HG03064 (cell line): ENCODE measurements around the gene MFSD11.
"Not testable (repeated sequence)": the region's sequence is repeated elsewhere in the genome, so short reads cannot be mapped to it uniquely, and the experiment has no call there.

ENCODE experiments used
- ATAC-seq: cut with Tn5 transposase; IDR thresholded peaks from one replicate; pipeline ENCODE4 v1.9.1; 2021; ENCODE audit warnings: low read depth; ENCODE audit not compliant: unreplicated experiment

The MFSD11 gene

GRCh38 chr17:76737676-76738467, at the start of gene MFSD11:
Gene MFSD11 (plus strand): TSS chr17:76738119. CDS start chr17:76738353, 234 bp downstream.
- peak; percentile 48 for ATAC-seq

DNA sequence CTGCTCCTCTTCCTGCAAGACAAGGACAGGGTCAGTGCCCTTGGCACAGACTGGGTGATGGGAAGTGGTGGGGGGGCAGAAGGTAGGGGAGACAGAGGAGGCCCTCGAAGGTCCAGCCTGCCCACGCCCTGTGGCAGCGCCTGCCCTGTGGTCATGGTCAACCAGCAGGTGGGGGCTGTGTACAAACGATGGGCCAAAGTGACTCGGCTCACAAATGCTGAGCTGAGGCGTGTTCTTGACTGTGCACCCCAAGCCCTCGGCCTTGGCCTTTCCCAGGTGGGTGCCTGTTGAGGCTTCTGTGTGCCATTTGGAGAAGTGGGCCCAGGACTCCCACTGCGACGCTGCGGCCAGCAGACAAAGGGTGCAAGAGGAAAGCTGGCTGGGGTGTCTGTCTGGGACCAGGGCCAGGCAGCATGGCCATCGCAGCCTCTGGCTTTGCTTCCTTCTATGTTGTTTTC, 49.7 kb upstream of the MFSD11 start:
- no peak for ATAC-seq

DNA sequence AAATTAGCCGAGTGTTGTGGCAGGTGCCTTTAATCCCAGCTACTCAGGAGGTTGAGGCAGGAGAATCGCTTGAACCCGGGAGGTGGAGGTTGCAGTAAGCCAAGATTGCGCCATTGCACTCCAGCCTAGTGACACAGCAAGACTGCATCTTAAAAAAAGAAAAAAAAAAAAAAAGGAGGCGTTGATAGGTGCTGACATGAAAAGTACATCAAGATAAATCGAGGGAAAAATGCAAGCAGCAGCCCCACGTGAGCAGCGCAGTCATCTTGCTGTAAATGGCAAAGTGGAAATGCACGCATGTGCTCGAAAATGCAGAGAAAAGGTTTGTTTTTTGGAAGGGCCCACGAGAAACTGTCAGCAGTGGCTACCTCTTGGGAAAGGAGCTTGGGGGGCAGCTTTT, 48.1 kb upstream of the MFSD11 start:
- ATAC-seq, result no peak

GRCh38 chr17:76690596-76691280, 47.2 kb upstream of the MFSD11 start:
- ATAC-seq, result no peak

GRCh38 chr17:76691379-76692191, 46.3 kb upstream of the MFSD11 start:
- no peak for ATAC-seq

DNA sequence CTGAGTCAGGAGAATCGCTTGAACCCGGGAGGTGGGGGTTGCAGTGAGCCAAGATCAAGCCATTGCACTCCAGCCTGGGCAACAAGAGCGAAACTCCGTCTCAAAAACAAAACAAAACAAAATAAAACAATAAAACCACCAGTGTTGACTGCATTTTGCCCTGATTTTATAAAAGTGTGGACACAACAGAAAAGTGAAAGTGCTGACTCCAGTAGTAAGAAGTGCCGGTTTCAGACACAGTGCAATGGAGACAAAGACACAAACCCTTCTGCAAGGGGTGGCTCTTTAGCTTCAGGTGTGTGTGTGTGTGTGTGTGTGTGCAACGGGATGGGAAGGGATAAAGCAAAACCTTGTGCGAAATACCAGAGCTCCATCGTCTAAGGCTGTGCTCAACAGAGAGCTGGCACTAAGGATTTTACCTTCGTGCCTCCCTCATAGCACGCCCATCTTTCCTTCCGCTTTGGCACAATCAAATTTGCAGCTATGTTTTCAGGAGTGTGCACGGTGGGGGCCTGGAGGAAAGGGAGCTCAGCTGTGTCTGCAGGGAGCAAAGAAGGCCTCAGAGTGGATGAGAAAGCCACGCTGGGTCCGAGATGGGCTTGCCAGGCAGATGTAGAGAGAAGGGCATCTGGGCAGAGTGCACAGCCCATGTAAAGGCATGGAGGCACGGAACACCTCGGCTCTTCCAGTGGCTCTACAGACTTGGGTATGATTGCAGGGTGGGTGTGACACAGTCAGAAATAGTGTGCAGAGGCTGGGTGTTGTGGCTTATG, 42.7 kb upstream of the MFSD11 start:
- ATAC-seq, result no peak

DNA sequence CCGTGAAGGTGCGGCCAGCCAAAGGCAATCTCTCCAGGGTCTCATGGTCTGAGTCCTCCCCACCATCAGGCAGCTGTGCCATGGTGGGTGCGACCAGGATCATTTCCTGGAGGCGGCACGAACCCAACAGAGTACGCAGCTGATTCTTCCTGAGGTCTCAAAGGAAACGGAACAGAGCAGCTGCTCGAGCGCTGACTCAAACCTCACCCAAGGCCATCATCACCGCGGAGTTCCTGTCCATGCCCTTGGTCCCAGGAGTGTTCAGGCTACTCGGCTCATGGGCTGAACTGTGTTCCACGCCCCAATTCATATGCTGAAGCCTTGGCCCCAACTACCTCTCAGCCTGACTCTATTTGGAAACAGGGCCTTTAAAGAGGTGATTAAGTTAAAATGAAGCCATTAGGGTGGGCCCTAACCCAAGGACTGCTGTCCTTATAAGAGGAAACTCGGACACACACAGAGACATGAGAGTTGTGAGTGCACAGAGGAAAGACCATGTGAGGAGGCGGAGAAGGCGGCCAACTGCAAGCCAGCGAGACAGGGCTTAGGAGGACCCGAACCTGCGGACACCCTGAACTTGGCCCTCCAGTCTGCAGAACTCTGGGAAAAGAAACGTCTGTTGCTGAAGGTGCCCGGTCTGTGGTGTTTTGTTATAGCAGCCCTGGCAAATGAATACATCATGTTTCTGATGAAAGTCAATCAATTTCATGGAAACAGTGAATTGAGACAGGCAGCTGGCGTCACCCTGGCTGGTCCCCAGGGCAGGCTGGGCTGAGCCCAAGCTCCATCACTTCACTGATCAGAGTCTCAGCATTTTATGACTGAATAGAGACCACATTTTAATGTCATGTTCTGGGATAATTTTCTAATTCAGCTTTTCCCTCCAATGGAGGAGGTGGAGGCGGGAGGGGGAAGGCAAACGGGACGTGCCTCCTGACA, 40.9 kb upstream of the MFSD11 start:
- ATAC-seq, result peak; percentile 88

DNA sequence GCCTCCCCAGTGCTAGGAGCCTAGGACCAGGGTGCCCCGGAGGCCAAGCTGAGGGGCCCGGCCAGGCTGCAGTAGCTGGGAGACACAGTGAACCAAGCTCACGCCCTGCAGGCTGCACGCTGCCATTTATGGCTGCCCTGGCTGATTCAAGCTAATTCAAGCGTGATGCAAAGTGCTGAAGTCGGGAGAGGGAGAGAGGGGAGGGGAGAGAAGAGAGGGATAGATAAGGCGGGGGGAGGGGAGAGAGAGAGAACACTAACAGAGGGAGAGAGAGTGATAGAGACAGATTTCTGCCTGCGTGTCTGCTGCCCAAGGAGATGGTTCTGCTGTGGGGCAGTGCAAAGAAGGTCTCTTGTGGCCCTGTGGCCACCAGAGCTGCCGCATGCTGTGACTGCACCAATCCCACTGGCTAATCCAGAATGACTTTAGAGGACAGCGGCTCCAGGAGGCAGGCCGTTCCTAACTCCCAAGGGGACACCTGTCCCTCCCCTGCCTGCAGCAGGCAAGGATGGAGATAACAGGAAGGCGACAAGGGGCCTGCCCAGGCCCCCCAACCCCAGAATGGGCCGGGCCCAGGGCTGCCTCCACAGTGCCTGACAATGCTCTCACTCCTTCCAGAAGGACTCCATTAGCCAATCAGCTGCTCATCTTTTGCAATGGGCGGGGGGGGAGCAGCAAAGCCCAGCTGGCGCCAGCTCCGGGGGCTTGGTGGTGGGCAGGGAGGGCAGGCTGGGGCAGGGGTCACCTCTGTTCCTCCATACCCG, 40.0 kb upstream of the MFSD11 start:
- no peak for ATAC-seq

GRCh38 chr17:76698466-76698977, 39.4 kb upstream of the MFSD11 start:
- not testable (repeated sequence) for ATAC-seq

DNA sequence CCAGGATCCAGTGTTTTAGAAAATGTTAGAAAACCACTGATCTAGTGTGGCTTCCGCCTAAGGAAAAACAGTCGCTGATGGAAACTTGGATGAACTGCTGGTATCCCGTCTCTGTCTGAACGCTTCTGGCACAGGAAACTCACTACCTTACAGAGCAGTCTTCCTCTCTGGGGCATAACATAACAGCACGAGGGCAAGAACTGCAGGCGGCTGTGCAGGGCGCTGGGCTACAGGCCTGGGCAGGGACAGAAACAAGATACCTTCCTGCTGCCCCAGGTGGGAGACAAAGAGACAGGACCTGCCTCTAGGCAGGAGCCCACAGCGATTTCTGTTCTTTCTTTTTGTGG, 37.7 kb upstream of the MFSD11 start:
- ATAC-seq, result no peak

GRCh38 chr17:76700617-76701470, 37.1 kb upstream of the MFSD11 start:
- no peak for ATAC-seq

- no peak for ATAC-seq
Observed at GRCh38 chr17:76701471-76701967, 36.4 kb upstream of the MFSD11 start.

GRCh38 chr17:76702076-76702475, 35.8 kb upstream of the MFSD11 start:
- ATAC-seq, result no peak

- ATAC-seq, result no peak
Observed at GRCh38 chr17:76702941-76703637, 34.8 kb upstream of the MFSD11 start.

- ATAC-seq, result no peak
Observed at GRCh38 chr17:76704805-76705204, 33.1 kb upstream of the MFSD11 start.

DNA sequence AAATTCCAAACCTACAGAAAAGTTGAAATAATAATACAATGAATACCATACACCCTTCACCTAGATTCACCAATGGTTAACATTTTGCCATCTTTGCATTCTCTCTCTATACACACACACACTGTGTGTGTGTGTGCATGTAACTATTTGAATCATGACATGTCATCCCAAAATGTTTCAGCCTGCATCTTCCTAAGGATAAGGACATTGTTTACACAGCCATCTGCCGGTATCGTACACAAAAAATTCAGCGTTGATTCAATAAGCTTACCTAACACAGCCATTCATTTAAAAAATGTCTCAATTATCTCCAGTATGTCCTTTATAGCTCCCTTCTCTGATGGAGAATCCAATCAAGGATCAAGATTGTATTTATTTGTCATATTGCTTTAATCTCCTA, 31.1 kb upstream of the MFSD11 start:
- no peak for ATAC-seq
